Muscle of back (tissue), 11 donors: ENCODE measurements around the gene SFTPB. TPM values are rescaled to one million over a fixed set of nuclear protein-coding genes. Genes with fewer than 3 reads are reported as not detected.
A peak's percentile ranks its signal among the peaks of the same experiment; 100 is the strongest.

Experiments used
- DNase-seq, 3 donors: peaks; one replicate each; pipeline versions ENCODE4 v3.0.0 to v3.0.0-alpha.2; 2013
- polyA plus RNA-seq, 10 donors: library from polyadenylated mRNA; unstranded; fragments of 120-200 nt; gene quantifications; one replicate each; pipeline ENCODE4 v1.2.1, GENCODE V29; 2013; ENCODE audit not compliant: insufficient read length in 10 of 10

SFTPB gene
- polyA plus RNA-seq, 10 donors, result 0.08 TPM; not detected in 8

DNA sequence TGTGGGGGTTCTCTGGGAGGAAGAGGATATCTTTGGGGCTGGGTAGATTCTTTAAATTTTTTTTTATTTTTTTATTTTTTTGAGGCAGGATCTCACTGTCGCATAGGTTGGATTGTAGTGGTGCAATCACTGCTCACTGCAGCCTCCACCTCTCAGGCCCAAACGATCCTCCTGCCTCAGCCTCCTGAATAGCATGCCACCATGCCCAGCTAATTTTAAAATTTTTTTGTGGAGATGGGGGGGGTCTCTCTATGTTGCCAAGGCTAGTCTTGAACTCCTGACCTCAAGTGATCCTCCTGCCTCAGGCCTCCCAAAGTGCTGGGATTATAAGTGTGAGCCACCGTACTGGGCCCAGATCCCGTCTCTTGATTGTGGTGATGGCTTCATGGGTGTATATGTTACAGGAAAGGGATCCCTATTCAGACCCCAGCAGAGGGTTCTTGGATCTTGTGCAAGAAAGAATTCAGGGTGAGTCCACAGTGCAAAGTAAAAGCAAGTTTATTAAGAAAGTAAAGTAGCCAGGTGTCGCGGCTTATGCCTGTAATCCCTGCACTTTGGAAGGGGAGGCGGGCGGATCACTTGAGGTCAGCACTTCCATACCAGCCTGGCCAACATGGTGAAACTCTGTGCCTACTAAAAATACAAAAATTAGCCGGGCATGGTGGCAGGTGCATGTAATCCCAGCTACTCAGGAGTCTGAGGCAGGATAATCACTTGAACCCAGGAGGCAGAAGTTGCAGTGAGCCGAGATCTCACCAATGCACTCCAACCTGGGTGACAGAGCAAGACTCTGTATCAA, 54.1 kb downstream of the SFTPB start:
- DNase-seq, result no peak

GRCh38 chr2:85611705-85612587, 56.1 kb downstream of the SFTPB start, which contains the start of gene C2orf68:
Gene C2orf68 (minus strand): TSS chr2:85612066. CDS start chr2:85611984, 82 bp downstream.
- peak; percentile 88 to 97 (median 94) for DNase-seq

DNA sequence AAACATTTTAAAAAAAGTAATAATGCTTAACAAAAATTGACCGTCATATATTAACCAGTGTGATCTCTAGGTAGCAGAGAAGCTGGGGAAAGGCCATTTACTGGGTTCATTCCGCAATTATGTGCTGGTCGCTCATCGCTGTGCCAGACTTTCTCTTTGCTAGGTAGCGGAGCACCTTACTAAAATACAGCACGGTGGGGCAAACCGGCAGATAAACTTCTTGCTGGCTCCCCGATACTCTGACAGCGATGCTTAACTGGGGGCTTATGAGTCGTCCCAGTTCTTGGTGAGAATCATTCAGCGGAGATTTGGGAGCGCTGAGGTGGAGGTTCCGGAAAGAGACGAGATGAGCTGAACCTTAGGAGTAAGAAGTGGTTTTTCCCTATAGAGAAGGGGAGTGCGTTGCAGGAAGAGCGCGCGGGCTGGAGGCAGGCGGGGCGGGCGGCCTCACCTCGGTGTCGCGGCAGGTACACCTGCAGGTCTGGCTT, 56.7 kb downstream of the SFTPB start:
- DNase-seq, result no peak

Other genes with a start within 250 kb of the SFTPB start
- 1 to 10 TPM in 1 of 10 donors, under 1 TPM in 9; 0.21 to 1.2 (median 0.65) TPM for gene SH2D6, start 249.5 kb downstream of the SFTPB start, polyA plus RNA-seq
- gene MAT2A, start 129.0 kb downstream of the SFTPB start, polyA plus RNA-seq, result 100 to 1,000 TPM; 153 to 268 (median 198) TPM
- 10 to 100 TPM; 20.0 to 26.3 (median 23.5) TPM for gene GGCX, start 106.7 kb downstream of the SFTPB start, polyA plus RNA-seq
- gene VAMP8, start 90.6 kb downstream of the SFTPB start, polyA plus RNA-seq, result 10 to 100 TPM in 9 of 10 donors, 1 to 10 TPM in 1; 8.0 to 18.6 (median 13.2) TPM
- gene VAMP5, start 83.8 kb downstream of the SFTPB start, polyA plus RNA-seq, result 10 to 100 TPM; 27.2 to 48.3 (median 36.8) TPM
- gene RNF181, start 72.5 kb downstream of the SFTPB start, polyA plus RNA-seq, result 10 to 100 TPM; 51.6 to 66.6 (median 57.7) TPM
- gene TMEM150A, start 65.5 kb downstream of the SFTPB start, polyA plus RNA-seq, result 10 to 100 TPM in 2 of 10 donors, 1 to 10 TPM in 8; 7.5 to 12.6 (median 8.4) TPM
- 10 to 100 TPM; 35.9 to 51.2 (median 43.6) TPM for gene C2orf68, start 56.1 kb downstream of the SFTPB start, polyA plus RNA-seq
- 10 to 100 TPM; 33.0 to 46.2 (median 42.5) TPM for gene USP39, start 52.0 kb downstream of the SFTPB start, polyA plus RNA-seq
- 1 to 10 TPM in 5 of 10 donors, under 1 TPM in 5; 0.50 to 3.6 (median 1.0) TPM for gene GNLY, start 26.2 kb upstream of the SFTPB start, polyA plus RNA-seq
- 10 to 100 TPM; 11.9 to 17.7 (median 16.2) TPM for gene ATOH8, start 85.8 kb upstream of the SFTPB start, polyA plus RNA-seq
- gene ST3GAL5, start 220.8 kb upstream of the SFTPB start, polyA plus RNA-seq, result 10 to 100 TPM; 23.1 to 40.1 (median 31.7) TPM